ENCODE results near the gene PXT1. TPM values are rescaled to one million over a fixed set of nuclear protein-coding genes. Genes with fewer than 3 reads are reported as not detected.

PXT1 gene
- total and polyA plus RNA-seq, 9 of the 15 experiments (the other 6 are each of a cell fraction or from before 2014, with no cell fraction given), result 0.09 to 0.11 (median 0.10) TPM; not detected in 5

DNA sequence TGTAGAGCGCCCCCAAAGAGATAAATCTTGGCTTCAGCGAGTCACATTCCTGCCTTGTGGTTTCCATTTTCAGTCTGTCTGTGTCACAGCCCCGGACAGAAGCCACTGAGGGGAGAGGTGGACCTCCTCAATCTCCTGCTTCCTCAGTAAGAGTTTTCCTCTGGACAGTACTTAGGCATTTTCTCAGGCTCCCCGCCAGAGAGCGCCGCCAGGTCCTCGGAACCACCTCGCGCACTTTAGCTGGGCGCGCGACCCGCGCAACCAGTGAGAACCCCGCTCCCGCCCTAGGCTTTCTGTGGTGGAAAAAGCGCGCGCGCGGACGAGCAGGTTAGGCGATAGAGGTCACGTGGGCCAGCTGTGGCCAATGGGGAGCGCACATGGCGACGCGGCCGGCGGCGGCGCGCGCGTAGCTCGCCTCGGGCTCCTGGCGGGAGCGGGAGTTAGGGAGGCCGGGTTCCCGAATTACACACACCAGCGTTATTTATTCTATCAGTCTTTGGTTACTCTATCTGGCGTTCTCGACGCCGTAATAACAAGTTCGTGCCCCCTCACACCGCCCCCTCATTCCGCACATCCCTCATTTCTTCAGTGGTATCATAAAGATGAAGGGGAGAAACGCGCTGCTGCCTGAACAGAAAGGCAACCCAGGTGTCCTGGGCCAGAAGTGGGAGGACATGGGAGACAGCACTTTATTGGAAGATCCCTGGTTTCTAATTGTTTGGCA lies 19.4 kb downstream of the PXT1 start (continued):
- TF ChIP-seq NR2C2 (CRISPR knock-in tag; IDR thresholded peaks at IDR 0.05) (no peak), NR2C2 (tag; IDR thresholded peaks at IDR 0.05) (peak; percentile 71; the same call in 1 of the 2 replicates), PURB (CRISPR knock-in tag; IDR thresholded peaks at IDR 0.05; ENCODE audit: low read depth) (no peak), ZNF77 (CRISPR knock-in tag; IDR thresholded peaks at IDR 0.05) (no peak), PTTG1 (tag; IDR thresholded peaks at IDR 0.05; ENCODE audit: low read depth) (no peak), ZNF263 (CRISPR knock-in tag; IDR thresholded peaks at IDR 0.05; ENCODE audit: borderline replicate concordance) (no peak), HNRNPH1 (optimal IDR thresholded peaks at IDR 0.05; ENCODE audit: low read depth, low read length) (no peak), SMARCB1 (IDR thresholded peaks at IDR 0.05; ENCODE audit: insufficient read length, low read depth) (no peak), IFI16 (CRISPR knock-in tag; IDR thresholded peaks at IDR 0.05) (no peak), ASH1L (IDR thresholded peaks at IDR 0.05; ENCODE audit: borderline replicate concordance, low read depth, partially characterized antibody) (peak; percentile 60), NR2F6 (CRISPR knock-in tag; IDR thresholded peaks at IDR 0.05) (no peak), ZNF583 (CRISPR knock-in tag; IDR thresholded peaks at IDR 0.05) (peak; percentile 77), ZNF311 (CRISPR knock-in tag; IDR thresholded peaks at IDR 0.05) (no peak), ZNF165 (CRISPR knock-in tag; IDR thresholded peaks at IDR 0.05; ENCODE audit: borderline replicate concordance) (no peak), KLF16 (IDR thresholded peaks at IDR 0.05) (peak; percentile 46; the same call in 1 of the 2 replicates), ZNF239 (CRISPR knock-in tag; IDR thresholded peaks at IDR 0.05) (no peak), DACH1 (IDR thresholded peaks at IDR 0.05; ENCODE audit: partially characterized antibody) (no peak), POLR3A (IDR thresholded peaks at IDR 0.05; ENCODE audit: borderline replicate concordance, extremely low read depth, insufficient read depth, insufficient read length) (no peak), ARID2 (IDR thresholded peaks at IDR 0.05) (0 out of 2 replicates have a peak, but pooled peaks have one; percentile 28), ZFPM2 (CRISPR knock-in tag; IDR thresholded peaks at IDR 0.05) (no peak), ZC3H8 (IDR thresholded peaks at IDR 0.05) (no peak), BRF1 (IDR thresholded peaks at IDR 0.05; ENCODE audit: borderline replicate concordance, extremely low read depth, insufficient read length) (no peak), ZKSCAN3 (CRISPR knock-in tag; IDR thresholded peaks at IDR 0.05) (no peak), PHF20 (IDR thresholded peaks at IDR 0.05; ENCODE audit: partially characterized antibody) (no peak), NFXL1 (CRISPR knock-in tag; IDR thresholded peaks at IDR 0.05) (no peak)
- TF ChIP-seq, protein P1, sequence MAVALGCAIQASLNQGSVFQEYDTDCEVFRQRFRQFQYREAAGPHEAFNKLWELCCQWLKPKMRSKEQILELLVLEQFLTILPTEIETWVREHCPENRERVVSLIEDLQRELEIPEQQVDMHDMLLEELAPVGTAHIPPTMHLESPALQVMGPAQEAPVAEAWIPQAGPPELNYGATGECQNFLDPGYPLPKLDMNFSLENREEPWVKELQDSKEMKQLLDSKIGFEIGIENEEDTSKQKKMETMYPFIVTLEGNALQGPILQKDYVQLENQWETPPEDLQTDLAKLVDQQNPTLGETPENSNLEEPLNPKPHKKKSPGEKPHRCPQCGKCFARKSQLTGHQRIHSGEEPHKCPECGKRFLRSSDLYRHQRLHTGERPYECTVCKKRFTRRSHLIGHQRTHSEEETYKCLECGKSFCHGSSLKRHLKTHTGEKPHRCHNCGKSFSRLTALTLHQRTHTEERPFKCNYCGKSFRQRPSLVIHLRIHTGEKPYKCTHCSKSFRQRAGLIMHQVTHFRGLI (CRISPR knock-in tag; IDR thresholded peaks at IDR 0.05), result no peak
- TF ChIP-seq, protein P2, sequence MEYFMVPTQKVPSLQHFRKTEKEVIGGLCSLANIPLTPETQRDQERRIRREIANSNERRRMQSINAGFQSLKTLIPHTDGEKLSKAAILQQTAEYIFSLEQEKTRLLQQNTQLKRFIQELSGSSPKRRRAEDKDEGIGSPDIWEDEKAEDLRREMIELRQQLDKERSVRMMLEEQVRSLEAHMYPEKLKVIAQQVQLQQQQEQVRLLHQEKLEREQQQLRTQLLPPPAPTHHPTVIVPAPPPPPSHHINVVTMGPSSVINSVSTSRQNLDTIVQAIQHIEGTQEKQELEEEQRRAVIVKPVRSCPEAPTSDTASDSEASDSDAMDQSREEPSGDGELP (CRISPR knock-in tag; IDR thresholded peaks at IDR 0.05; ENCODE audit: borderline replicate concordance), result peak; percentile 92
- TF ChIP-seq, protein P3, sequence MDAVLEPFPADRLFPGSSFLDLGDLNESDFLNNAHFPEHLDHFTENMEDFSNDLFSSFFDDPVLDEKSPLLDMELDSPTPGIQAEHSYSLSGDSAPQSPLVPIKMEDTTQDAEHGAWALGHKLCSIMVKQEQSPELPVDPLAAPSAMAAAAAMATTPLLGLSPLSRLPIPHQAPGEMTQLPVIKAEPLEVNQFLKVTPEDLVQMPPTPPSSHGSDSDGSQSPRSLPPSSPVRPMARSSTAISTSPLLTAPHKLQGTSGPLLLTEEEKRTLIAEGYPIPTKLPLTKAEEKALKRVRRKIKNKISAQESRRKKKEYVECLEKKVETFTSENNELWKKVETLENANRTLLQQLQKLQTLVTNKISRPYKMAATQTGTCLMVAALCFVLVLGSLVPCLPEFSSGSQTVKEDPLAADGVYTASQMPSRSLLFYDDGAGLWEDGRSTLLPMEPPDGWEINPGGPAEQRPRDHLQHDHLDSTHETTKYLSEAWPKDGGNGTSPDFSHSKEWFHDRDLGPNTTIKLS (IDR thresholded peaks at IDR 0.05; ENCODE audit: borderline replicate concordance, low read depth), result peak; percentile 17; the same call in 1 of the 2 replicates
